HepG2 (cell line): ENCODE data around the gene MTM1. TPM values are rescaled to one million over a fixed set of nuclear protein-coding genes. Genes with fewer than 3 reads are reported as not detected.

Experiments
- ATAC-seq: fragments of 200-7000 bp; cut with Tn5 transposase; 3 replicates; pipeline ENCODE4 v1.9.1; 2020; ENCODE audit warnings: mild to moderate bottlenecking, moderate library complexity
- BruUV-seq: library from RNA; stranded (reverse); fragments of 400-500 nt; replicated peaks from 2 replicates; lab custom pipeline; 2021; lab: Mats Ljungman, UMichigan
- CTCF ChIA-PET: fragments of 300-600 bp; formaldehyde crosslinking; extraction: SDS; loops from one replicate; lab custom pipeline; 2021; ENCODE audit warnings: low total read pairs, inconsistent platforms, low intra/inter-chr PET ratio; lab: Yijun Ruan, JAX
- POLR2A ChIA-PET: fragments of 350-600 bp; sonication (Branson Sonifier 250); formaldehyde crosslinking; loops from one replicate; lab custom pipeline; 2020; ENCODE audit warnings: antibody characterized with exemption, inconsistent platforms; lab: Yijun Ruan, JAX
- DNase-seq: peaks from one replicate; pipeline ENCODE4 v3.0.0-alpha.2; 2015; ENCODE audit warnings: low spot score
- FAIRE-seq: peaks from 3 replicates; lab custom pipeline; 2011; peaks lifted over from hg19 to GRCh38; lab: Jason Lieb, UNC
- H2AFZ ChIP-seq: one replicate; pipeline ENCODE4 v1.6.1; 2011; ENCODE audit warnings: low read length, inconsistent platforms
- H3K27ac ChIP-seq: fragments of 300-600 bp; 3 replicates; pipeline ENCODE4 v1.8.0; 2011; ENCODE audit warnings: mixed run types, mild to moderate bottlenecking, mixed read lengths, low read length, inconsistent platforms; ENCODE audit not compliant: insufficient read depth; ENCODE audit errors: extremely low read length
- H3K27me3 ChIP-seq, 2 experiments: fragments of 200-600 bp in 1 of 2; 2 replicates in 1 of 2; 3 replicates in 1 of 2; pipeline versions ENCODE4 v1.6.0 to v1.8.0; 2011; ENCODE audit warnings: low read length in 2 of 2, mild to moderate bottlenecking in 2 of 2, moderate library complexity in 2 of 2, inconsistent platforms in 1 of 2; ENCODE audit not compliant: insufficient read depth in 2 of 2, control insufficient read depth in 1 of 2
- H3K36me3 ChIP-seq, 2 experiments: fragments of 200-600 bp in 1 of 2; replicated peaks in 1 of 2; 2 replicates in 1 of 2; 3 replicates in 1 of 2; pipeline versions ENCODE4 v1.5.1 to v1.8.0; 2011; ENCODE audit warnings: low read length in 2 of 2, inconsistent platforms in 1 of 2; ENCODE audit not compliant: insufficient read depth in 2 of 2, control insufficient read depth in 1 of 2
- H3K4me1 ChIP-seq: 2 replicates; pipeline ENCODE4 v1.5.1; 2012; ENCODE audit warnings: low read length, inconsistent platforms; ENCODE audit not compliant: insufficient read depth
- H3K4me2 ChIP-seq: 2 replicates; pipeline ENCODE4 v1.6.0; 2011; ENCODE audit warnings: low read depth, low read length, inconsistent platforms
- H3K4me3 ChIP-seq, 3 experiments: fragments of 200-600 bp in 1 of 3; sonication (generic), shearing (Covaris generic) in 1 of 3; replicated peaks in 1 of 3; 2 replicates each; pipeline ENCODE4 v1.5.1; 2011 to 2016; ENCODE audit warnings: low read length in 3 of 3, inconsistent platforms in 2 of 3, low read depth in 2 of 3, mild to moderate bottlenecking in 2 of 3, control low read depth in 1 of 3, mixed read lengths in 1 of 3; ENCODE audit not compliant: insufficient read depth in 1 of 3
- H3K79me2 ChIP-seq: one replicate; pipeline ENCODE4 v1.6.1; 2011; ENCODE audit warnings: low read length, inconsistent platforms; ENCODE audit not compliant: insufficient read depth
- H3K9ac ChIP-seq: 2 replicates; pipeline ENCODE4 v1.6.0; 2011; ENCODE audit warnings: mild to moderate bottlenecking, low read depth, low read length, inconsistent platforms; ENCODE audit not compliant: insufficient read depth
- H3K9me3 ChIP-seq: 2 replicates; pipeline ENCODE4 v1.5.1; 2012; ENCODE audit warnings: mild to moderate bottlenecking, low read length
- H4K20me1 ChIP-seq: 2 replicates; pipeline ENCODE4 v1.6.0; 2011; ENCODE audit warnings: inconsistent platforms, mild to moderate bottlenecking, low read length, moderate library complexity; ENCODE audit not compliant: insufficient read depth
- ARID3A ChIP-seq: IDR thresholded peaks from 2 replicates; pipeline ENCODE4 v1.6.1; 2012; ENCODE audit warnings: low read depth, low read length, improper control_type of control experiment
- HES4 ChIP-seq: sonication (generic); formaldehyde crosslinking; IDR thresholded peaks from 2 replicates; pipeline ENCODE4 v1.9.0; 2021; ENCODE audit warnings: mild to moderate bottlenecking, missing genetic modification reagents, borderline replicate concordance
- KLF16 ChIP-seq, 2 experiments: sonication (generic) in 1 of 2; formaldehyde crosslinking in 1 of 2; IDR thresholded peaks; 2 replicates each; pipeline versions ENCODE4 v1.6.1 to v1.8.0; 2016 to 2023; ENCODE audit warnings: missing genetic modification reagents in 2 of 2, missing compliant biosample characterization in 1 of 2
- MAFG ChIP-seq: sonication (generic); formaldehyde crosslinking; IDR thresholded peaks from 2 replicates; pipeline ENCODE4 v1.5.1; 2020; ENCODE audit warnings: mild to moderate bottlenecking, missing genetic modification reagents
- MEF2D ChIP-seq: sonication (generic); formaldehyde crosslinking; IDR thresholded peaks from 2 replicates; pipeline ENCODE4 v1.5.1; 2020; ENCODE audit warnings: mild to moderate bottlenecking, missing genetic modification reagents
- PAF1 ChIP-seq: IDR thresholded peaks from 2 replicates; pipeline ENCODE4 v1.6.1; 2016; ENCODE audit warnings: missing genetic modification reagents, missing compliant biosample characterization
- RFX5 ChIP-seq: IDR thresholded peaks from 2 replicates; pipeline ENCODE4 v1.6.1; 2011; ENCODE audit warnings: low read depth, low read length, improper control_type of control experiment
- SPEN ChIP-seq: sonication (generic); formaldehyde crosslinking; IDR thresholded peaks from 2 replicates; pipeline ENCODE4 v1.5.1; 2020; ENCODE audit warnings: low read depth, mild to moderate bottlenecking, missing genetic modification reagents
- TBL1XR1 ChIP-seq: fragments of 150-350 bp; IDR thresholded peaks from 2 replicates; pipeline ENCODE4 v1.6.1; 2014; ENCODE audit warnings: borderline replicate concordance, low read length; ENCODE audit not compliant: partially characterized antibody
- THAP7 ChIP-seq: sonication (generic); formaldehyde crosslinking; IDR thresholded peaks from 2 replicates; pipeline ENCODE4 v1.8.1; 2023; ENCODE audit warnings: mild to moderate bottlenecking, missing genetic modification reagents
- TRIM22 ChIP-seq: fragments of 450-650 bp; IDR thresholded peaks from 2 replicates; pipeline ENCODE4 v1.6.1; 2017
- YY1 ChIP-seq: IDR thresholded peaks from 2 replicates; pipeline ENCODE4 v1.6.1; 2011; ENCODE audit warnings: low read length, low read depth, moderate library complexity, mild to moderate bottlenecking; ENCODE audit not compliant: insufficient read depth, insufficient replicate concordance
- ZNF468 ChIP-seq: sonication (generic); formaldehyde crosslinking; IDR thresholded peaks from 2 replicates; pipeline ENCODE4 v1.8.0; 2022; ENCODE audit warnings: mild to moderate bottlenecking, moderate library complexity, missing genetic modification reagents
- WGBS: methylation state at CpG from one replicate; pipeline ENCODE4 v1.1.6; 2017; ENCODE audit warnings: low lambda C conversion rate; 5-methylcytosine and 5-hydroxymethylcytosine counted together
- in situ Hi-C: cut with HindIII; loops from 2 replicates; pipeline ENCODE4 v1.10.0; 2017; ENCODE audit warnings: low pct_unique_long_range_greater_than_20kb; ENCODE audit not compliant: extremely low pct_ligation_motif_present
- intact Hi-C: fragments of 100-400 bp; cut with micrococcal nuclease; formaldehyde crosslinking; loops from one replicate; pipeline ENCODE4 v1.10.0; 2022; ENCODE audit not compliant: unreplicated experiment
- polyA plus RNA-seq, 8 experiments: library from polyadenylated mRNA; depleted of rRNA in 3 of 8; stranded (reverse) in 7 of 8; unstranded in 1 of 8; fragments of >200 nt; fragmentation: Illumina TruSeq in 4 of 8; extraction: Trizol in 4 of 8; gene quantifications; 2 replicates each; pipeline versions ENCODE4 v1.2.1 to v1.2.3, GENCODE V29; 2011 to 2016; ENCODE audit warnings: low read depth in 4 of 8, missing spikeins in 1 of 8, mixed read lengths in 1 of 8; ENCODE audit not compliant: insufficient read depth in 1 of 8
- total RNA-seq, 5 experiments: library from RNA; depleted of rRNA; stranded (reverse); fragments of >200 nt; fragmentation: Illumina TruSeq; extraction: Trizol; gene quantifications; 2 replicates each; pipeline ENCODE4 v1.2.3, GENCODE V29; 2016; ENCODE audit warnings: low read depth in 1 of 5
- TF ChIP-seq, protein P1 (sequence below): sonication (generic); formaldehyde crosslinking; IDR thresholded peaks from 2 replicates; pipeline ENCODE4 v1.8.1; 2023; ENCODE audit warnings: mild to moderate bottlenecking, inconsistent platforms, moderate library complexity, missing genetic modification reagents, borderline replicate concordance
- TF ChIP-seq, protein P2 (sequence below): IDR thresholded peaks from 2 replicates; pipeline ENCODE4 v1.6.1; 2016
- TF ChIP-seq, protein P3 (sequence below): IDR thresholded peaks from 2 replicates; pipeline ENCODE4 v1.6.1; 2018; ENCODE audit warnings: missing genetic modification reagents, mild to moderate bottlenecking, missing compliant biosample characterization

MTM1 gene
- total and polyA plus RNA-seq, 2 of the 13 experiments (the other 11 are each of a cell fraction or from before 2014, with no cell fraction given): 12.0 to 15.2 TPM

GRCh38 chrX:150548251-150548650 is 20.2 kb upstream of the MTM1 start:
- WGBS: 0% methylated on average over 2 of the region's 4 CpGs
- TF ChIP-seq, protein P1, sequence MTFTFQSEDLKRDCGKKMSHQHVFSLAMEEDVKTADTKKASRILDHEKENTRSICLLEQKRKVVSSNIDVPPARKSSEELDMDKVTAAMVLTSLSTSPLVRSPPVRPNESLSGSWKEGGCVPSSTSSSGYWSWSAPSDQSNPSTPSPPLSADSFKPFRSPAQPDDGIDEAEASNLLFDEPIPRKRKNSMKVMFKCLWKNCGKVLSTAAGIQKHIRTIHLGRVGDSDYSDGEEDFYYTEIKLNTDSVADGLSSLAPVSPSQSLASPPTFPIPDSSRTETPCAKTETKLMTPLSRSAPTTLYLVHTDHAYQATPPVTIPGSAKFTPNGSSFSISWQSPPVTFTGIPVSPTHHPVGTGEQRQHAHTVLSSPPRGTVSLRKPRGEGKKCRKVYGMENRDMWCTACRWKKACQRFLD (CRISPR knock-in tag): no peak
- TF ChIP-seq KLF16 (CRISPR knock-in tag; IDR thresholded peaks at IDR 0.05) (no peak), YY1 (no peak), MEF2D (no peak), MAFG (no peak), TBL1XR1 (no peak), PAF1 (CRISPR knock-in tag) (no peak), SPEN (no peak), TRIM22 (no peak), ARID3A (no peak), HES4 (CRISPR knock-in tag) (no peak), RFX5 (no peak), ZNF468 (CRISPR knock-in tag) (no peak), THAP7 (no peak)
- TF ChIP-seq, protein P2, sequence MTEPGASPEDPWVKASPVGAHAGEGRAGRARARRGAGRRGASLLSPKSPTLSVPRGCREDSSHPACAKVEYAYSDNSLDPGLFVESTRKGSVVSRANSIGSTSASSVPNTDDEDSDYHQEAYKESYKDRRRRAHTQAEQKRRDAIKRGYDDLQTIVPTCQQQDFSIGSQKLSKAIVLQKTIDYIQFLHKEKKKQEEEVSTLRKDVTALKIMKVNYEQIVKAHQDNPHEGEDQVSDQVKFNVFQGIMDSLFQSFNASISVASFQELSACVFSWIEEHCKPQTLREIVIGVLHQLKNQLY (CRISPR knock-in tag): no peak
- TF ChIP-seq, protein P3, sequence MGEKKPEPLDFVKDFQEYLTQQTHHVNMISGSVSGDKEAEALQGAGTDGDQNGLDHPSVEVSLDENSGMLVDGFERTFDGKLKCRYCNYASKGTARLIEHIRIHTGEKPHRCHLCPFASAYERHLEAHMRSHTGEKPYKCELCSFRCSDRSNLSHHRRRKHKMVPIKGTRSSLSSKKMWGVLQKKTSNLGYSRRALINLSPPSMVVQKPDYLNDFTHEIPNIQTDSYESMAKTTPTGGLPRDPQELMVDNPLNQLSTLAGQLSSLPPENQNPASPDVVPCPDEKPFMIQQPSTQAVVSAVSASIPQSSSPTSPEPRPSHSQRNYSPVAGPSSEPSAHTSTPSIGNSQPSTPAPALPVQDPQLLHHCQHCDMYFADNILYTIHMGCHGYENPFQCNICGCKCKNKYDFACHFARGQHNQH (CRISPR knock-in tag): no peak
- Histone ChIP-seq H3K4me1 (peaks cover 71% of the 10 kb centered on the region), H3K9ac (peak overlapping the region; percentile 59), H3K79me2 (no peaks in the 10 kb centered on the region), H3K9me3 (no peaks in the 10 kb centered on the region), H3K4me3 (peak overlapping the region; percentile 23 to 72 (median 37); a peak in 4 of 6 replicates), H3K27ac (peak overlapping the region; percentile 48), H3K27me3 (no peaks in the 10 kb centered on the region), H2AFZ (peak overlapping the region; percentile 54), H4K20me1 (no peaks in the 10 kb centered on the region), H3K4me2 (peak overlapping the region; percentile 90), H3K36me3 (no peaks in the 10 kb centered on the region)
- CTCF ChIA-PET: no interaction called here
- no TSS peak for BruUV-seq
- POLR2A ChIA-PET: interaction anchor here (0.7 to 5.4 kb wide), 2 partner anchors 21 to 99 kb away, joined by 3 to 63 read pairs; partner anchors contain the start of gene MTM1
- in situ Hi-C loops (loop anchor here (10.0 kb wide), 1 partner anchor 137 kb away; no protein-coding TSS in a partner anchor), intact Hi-C loops (loop anchor here (10.0 kb wide), 1 partner anchor 167 kb away; no protein-coding TSS in a partner anchor)
- FAIRE-seq (no peak), ATAC-seq (no peak), DNase-seq (no peak)
